H1 (cell line): ENCODE results near the gene PHTF2. TPM values are rescaled to one million over a fixed set of nuclear protein-coding genes. Genes with fewer than 3 reads are reported as not detected.

ENCODE experiments used
- CTCF ChIA-PET: fragments of 300-600 bp; sonication (Branson Sonifier 250); formaldehyde crosslinking; loops from one replicate; lab custom pipeline; 2021; ENCODE audit not compliant: partially characterized antibody; lab: Charles Lee
- POLR2A ChIA-PET: fragments of 300-600 bp; sonication (Branson Sonifier 250); formaldehyde crosslinking; loops from one replicate; lab custom pipeline; 2021; ENCODE audit warnings: inconsistent platforms; ENCODE audit not compliant: partially characterized antibody; lab: Charles Lee
- DNase-seq, 2 experiments: peaks; one replicate each; pipeline versions ENCODE4 v3.0.0 to v3.0.0-alpha.2; 2010 to 2022; ENCODE audit warnings: low spot score in 2 of 2, low read depth in 1 of 2, mixed read lengths in 1 of 2
- FAIRE-seq: peaks from 2 replicates; lab custom pipeline; 2011; peaks lifted over from hg19 to GRCh38; lab: Jason Lieb, UNC
- H2AFZ ChIP-seq: 2 replicates; pipeline ENCODE4 v1.8.1; 2012; ENCODE audit warnings: low read length, inconsistent platforms
- H2AK5ac ChIP-seq: 2 replicates; pipeline ENCODE4 v1.6.1; 2013; ENCODE audit warnings: low read depth, low read length
- H2BK120ac ChIP-seq: replicated peaks from 2 replicates; pipeline ENCODE3; 2013; ENCODE audit warnings: low read depth, low read length, inconsistent platforms
- H2BK12ac ChIP-seq: 2 replicates; pipeline ENCODE4 v1.6.1; 2013; ENCODE audit warnings: low read depth, low read length
- H2BK15ac ChIP-seq: 2 replicates; pipeline ENCODE4 v1.6.1; 2013; ENCODE audit warnings: low read length
- H2BK20ac ChIP-seq: 2 replicates; pipeline ENCODE4 v1.6.1; 2013; ENCODE audit warnings: low read length
- H2BK5ac ChIP-seq: 2 replicates; pipeline ENCODE4 v1.6.1; 2013; ENCODE audit warnings: low read depth, low read length
- H3K14ac ChIP-seq: 2 replicates; pipeline ENCODE4 v1.6.1; 2013; ENCODE audit warnings: inconsistent platforms; ENCODE audit not compliant: insufficient read length
- H3K18ac ChIP-seq: 2 replicates; pipeline ENCODE4 v1.6.1; 2013; ENCODE audit warnings: low read length; ENCODE audit errors: extremely low read depth
- H3K23ac ChIP-seq: 2 replicates; pipeline ENCODE4 v1.6.1; 2013; ENCODE audit warnings: inconsistent platforms; ENCODE audit not compliant: insufficient read length
- H3K23me2 ChIP-seq: 2 replicates; pipeline ENCODE4 v1.6.1; 2013; ENCODE audit warnings: low read depth, low read length
- H3K27ac ChIP-seq: 2 replicates; pipeline ENCODE4 v1.6.1; 2011; ENCODE audit warnings: low read depth, low read length, inconsistent platforms
- H3K27me3 ChIP-seq, 4 experiments: replicated peaks in 1 of 4; 1 replicate in 1 of 4; 2 replicates in 3 of 4; pipeline versions ENCODE4 v1.6.1 to v1.8.1; 2011 to 2013; ENCODE audit warnings: low read length in 3 of 4, mild to moderate bottlenecking in 3 of 4, inconsistent platforms in 2 of 4, mixed read lengths in 2 of 4, moderate library complexity in 1 of 4; ENCODE audit not compliant: control insufficient read depth in 3 of 4, insufficient read depth in 3 of 4; ENCODE audit errors: extremely low read depth in 1 of 4
- H3K36me3 ChIP-seq, 4 experiments: 2 replicates each; pipeline versions ENCODE4 v1.6.1 to v1.8.1; 2011 to 2013; ENCODE audit warnings: mild to moderate bottlenecking in 4 of 4, low read length in 3 of 4, moderate library complexity in 2 of 4, control low read depth in 1 of 4, inconsistent platforms in 1 of 4; ENCODE audit not compliant: insufficient read depth in 4 of 4, control insufficient read depth in 2 of 4
- H3K4ac ChIP-seq: replicated peaks from 2 replicates; pipeline ENCODE3; 2013; ENCODE audit warnings: low read length, low read depth, mixed read lengths, inconsistent platforms; ENCODE audit not compliant: insufficient read length
- H3K4me1 ChIP-seq, 4 experiments: replicated peaks in 1 of 4; 1 replicate in 1 of 4; 2 replicates in 3 of 4; pipeline versions ENCODE4 v1.6.1 to v1.8.1; 2011 to 2013; ENCODE audit warnings: low read length in 3 of 4, inconsistent platforms in 2 of 4, mixed read lengths in 1 of 4; ENCODE audit not compliant: insufficient read depth in 4 of 4, control insufficient read depth in 3 of 4
- H3K4me2 ChIP-seq, 2 experiments: 2 replicates each; pipeline versions ENCODE4 v1.6.1 to v1.8.1; 2011 to 2013; ENCODE audit warnings: low read depth in 2 of 2, low read length in 2 of 2, control low read depth in 1 of 2, inconsistent platforms in 1 of 2, mild to moderate bottlenecking in 1 of 2; ENCODE audit not compliant: insufficient read depth in 1 of 2
- H3K4me3 ChIP-seq, 4 experiments: fragments of 200-600, 300-600 bp in 1 of 4; sonication (generic), shearing (Covaris generic), sonication (Bioruptor Twin) in 1 of 4; 2 replicates each; pipeline versions ENCODE4 v1.5.1 to v1.8.1; 2011 to 2016; ENCODE audit warnings: low read length in 4 of 4, low read depth in 3 of 4, control low read depth in 2 of 4, inconsistent platforms in 2 of 4, mild to moderate bottlenecking in 2 of 4, mixed read lengths in 1 of 4, moderate library complexity in 1 of 4; ENCODE audit not compliant: insufficient read depth in 2 of 4; ENCODE audit errors: extremely low read depth in 1 of 4
- H3K56ac ChIP-seq: replicated peaks from 2 replicates; pipeline ENCODE3; 2013; ENCODE audit warnings: low read depth, mild to moderate bottlenecking, mixed read lengths, low read length, inconsistent platforms; ENCODE audit not compliant: insufficient read length
- H3K79me1 ChIP-seq: 2 replicates; pipeline ENCODE4 v1.6.1; 2013; ENCODE audit warnings: low read depth, low read length, control low read depth
- H3K79me2 ChIP-seq, 2 experiments: 2 replicates each; pipeline versions ENCODE4 v1.6.1 to v1.8.1; 2012 to 2013; ENCODE audit warnings: low read length in 2 of 2, mild to moderate bottlenecking in 2 of 2, inconsistent platforms in 1 of 2; ENCODE audit not compliant: insufficient read depth in 2 of 2, control insufficient read depth in 1 of 2
- H3K9ac ChIP-seq, 4 experiments: replicated peaks in 1 of 4; 1 replicate in 1 of 4; 2 replicates in 3 of 4; pipeline versions ENCODE4 v1.6.1 to v1.8.1; 2011 to 2013; ENCODE audit warnings: low read depth in 3 of 4, low read length in 3 of 4, control low read depth in 2 of 4, mild to moderate bottlenecking in 2 of 4, moderate library complexity in 2 of 4, inconsistent platforms in 1 of 4; ENCODE audit errors: extremely low read depth in 1 of 4
- H3K9me3 ChIP-seq, 2 experiments: 2 replicates each; pipeline versions ENCODE4 v1.6.1 to v1.8.1; 2012 to 2013; ENCODE audit warnings: mild to moderate bottlenecking in 2 of 2, moderate library complexity in 2 of 2, control low read depth in 1 of 2, inconsistent platforms in 1 of 2, low read depth in 1 of 2, low read length in 1 of 2, mixed read lengths in 1 of 2; ENCODE audit not compliant: insufficient read depth in 2 of 2
- H4K20me1 ChIP-seq, 2 experiments: replicated peaks in 1 of 2; 2 replicates each; pipeline versions ENCODE3 to v1.8.1; 2011 to 2013; ENCODE audit warnings: inconsistent platforms in 2 of 2, low read length in 2 of 2, mild to moderate bottlenecking in 1 of 2; ENCODE audit not compliant: insufficient read depth in 2 of 2, control insufficient read depth in 1 of 2
- H4K5ac ChIP-seq: 2 replicates; pipeline ENCODE4 v1.6.1; 2013; ENCODE audit warnings: low read length, low read depth, mixed read lengths, inconsistent platforms; ENCODE audit not compliant: insufficient read length
- H4K8ac ChIP-seq: 2 replicates; pipeline ENCODE4 v1.8.0; 2013; ENCODE audit warnings: mild to moderate bottlenecking, moderate library complexity, low read length, inconsistent platforms; ENCODE audit not compliant: insufficient read depth; ENCODE audit errors: extremely low read depth
- H4K91ac ChIP-seq: replicated peaks from 2 replicates; pipeline ENCODE3; 2013; ENCODE audit warnings: low read length, mixed read lengths, inconsistent platforms; ENCODE audit not compliant: insufficient read length
- CEBPB ChIP-seq: IDR thresholded peaks from 2 replicates; pipeline ENCODE4 v1.6.1; 2012; ENCODE audit warnings: low read depth, low read length
- EZH2 ChIP-seq: fragments of 200-600 bp; sonication (generic); IDR thresholded peaks from 2 replicates; pipeline ENCODE4 v1.7.1; 2012; ENCODE audit warnings: low read depth, mild to moderate bottlenecking, moderate library complexity, low read length, inconsistent platforms; ENCODE audit not compliant: severe bottlenecking
- HDAC6 ChIP-seq: IDR thresholded peaks from one replicate; pipeline ENCODE4 v1.7.1; 2012; ENCODE audit warnings: low read depth, mild to moderate bottlenecking, inconsistent platforms, low read length, moderate library complexity
- JUN ChIP-seq: IDR thresholded peaks from 2 replicates; pipeline ENCODE4 v1.6.1; 2011; ENCODE audit warnings: low read depth, mild to moderate bottlenecking, improper control_type of control experiment, low read length
- SAP30 ChIP-seq: fragments of 300-600 bp; sonication (generic); IDR thresholded peaks from 2 replicates; pipeline ENCODE4 v1.7.1; 2012; ENCODE audit warnings: low read length, moderate library complexity, mild to moderate bottlenecking, inconsistent platforms; ENCODE audit not compliant: insufficient read depth, insufficient replicate concordance
- SRF ChIP-seq: IDR thresholded peaks from 2 replicates; pipeline ENCODE4 v1.6.1; 2011; ENCODE audit warnings: mild to moderate bottlenecking, low read depth, low read length, moderate library complexity
- TBP ChIP-seq: IDR thresholded peaks from 2 replicates; pipeline ENCODE4 v1.6.1; 2011; ENCODE audit warnings: low read depth, low read length, improper control_type of control experiment
- WGBS, 2 experiments: shearing (Covaris generic) in 1 of 2; methylation state at CpG; one replicate each; pipeline versions ENCODE4 v1.1.6 to v1.1.7; 2013 to 2015; ENCODE audit warnings: low lambda C conversion rate in 2 of 2, mixed read lengths in 2 of 2, inconsistent platforms in 1 of 2, low coverage in 1 of 2, missing lambda C conversion rate in 1 of 2; ENCODE audit not compliant: insufficient replicate concordance in 2 of 2, insufficient coverage in 1 of 2, insufficient read length in 1 of 2; ENCODE audit errors: extremely low coverage in 1 of 2, missing lambda C conversion rate in 1 of 2; 5-methylcytosine and 5-hydroxymethylcytosine counted together
- polyA plus RNA-seq, 7 experiments: library from polyadenylated mRNA; depleted of rRNA in 3 of 7; stranded (reverse) in 5 of 7; unstranded in 2 of 7; fragments of >200 nt in 5 of 7; fragments of 200-250 nt in 2 of 7; gene quantifications; 1 replicate in 5 of 7; 2 replicates in 1 of 7; 4 replicates in 1 of 7; pipeline versions ENCODE4 v1.2.1 to v1.2.3, GENCODE V29; 2011 to 2013; ENCODE audit warnings: missing spikeins in 2 of 7, mixed read lengths in 2 of 7
- total RNA-seq: library from RNA; stranded (reverse); fragmentation: NEBNext Ultra II Directional; extraction: Animal tissue kit (Norgen Biotek cat#: 25700); gene quantifications from 2 replicates; pipeline ENCODE4 v1.2.1, GENCODE V29; 2021

The PHTF2 gene
- total and polyA plus RNA-seq, 2 of the 8 experiments (the other 6 are each of a cell fraction or from before 2014, with no cell fraction given), result 9.0 to 25.4 TPM

DNA sequence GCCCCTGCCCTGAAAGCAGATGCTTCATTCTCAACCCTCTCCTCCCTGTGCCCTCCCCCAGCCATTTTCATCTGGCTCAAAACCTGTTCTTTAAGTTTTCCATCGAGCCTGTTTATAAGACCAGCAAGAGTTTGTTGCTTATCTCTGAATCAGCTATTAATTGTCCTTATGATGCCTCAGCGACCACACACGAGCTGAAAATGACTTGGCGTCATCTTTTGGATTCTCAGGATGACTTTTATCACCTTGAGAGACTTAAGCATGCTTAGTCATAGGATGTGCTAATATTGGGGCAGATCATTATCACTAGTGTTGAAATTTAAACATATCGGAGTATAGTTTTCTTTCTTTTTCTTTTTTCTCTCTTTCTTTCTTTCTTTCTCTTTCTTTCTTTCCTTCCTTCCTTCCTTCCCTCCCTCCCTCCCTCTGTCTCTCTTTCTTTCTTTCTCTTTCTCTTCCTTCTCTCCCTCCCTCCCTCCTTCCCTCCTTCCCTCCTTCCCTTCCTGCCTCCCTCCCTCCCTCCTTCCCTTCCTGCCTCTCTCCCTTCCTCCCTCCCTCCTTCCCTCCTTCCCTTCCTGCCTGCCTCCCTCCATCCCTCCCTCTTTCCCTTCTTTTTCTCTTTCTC lies 184.5 kb downstream of the PHTF2 start:
- Histone ChIP-seq H3K79me2 (no peaks in the 10 kb centered on the region), H3K23me2 (no peaks in the 10 kb centered on the region), H2BK15ac (no peak overlapping the region), H2AK5ac (no peak overlapping the region), H3K27ac (no peak overlapping the region), H3K4me3 (no peak overlapping the region), H2BK20ac (no peak overlapping the region), H2AFZ (0 out of 2 replicates have a peak overlapping the region, but pooled peaks have one; percentile 11), H3K14ac (no peak overlapping the region), H3K4ac (no peak overlapping the region), H2BK12ac (no peak overlapping the region), H3K9me3 (no peaks in the 10 kb centered on the region), H4K8ac (no peak overlapping the region), H2BK120ac (no peak overlapping the region), H3K18ac (no peak overlapping the region), H3K4me2 (no peak overlapping the region), H3K9ac (no peak overlapping the region), H4K20me1 (no peaks in the 10 kb centered on the region), H4K5ac (no peak overlapping the region), H2BK5ac (no peak overlapping the region), H3K79me1 (no peaks in the 10 kb centered on the region), H3K56ac (no peak overlapping the region), H3K27me3 (no peaks in the 10 kb centered on the region), H3K23ac (no peak overlapping the region), H3K4me1 (no peaks in the 10 kb centered on the region), H4K91ac (no peak overlapping the region), H3K36me3 (no peaks in the 10 kb centered on the region)
- WGBS, 2 experiments, result 88% methylated on average over 5 of the region's 5 CpGs; no CpG with 5 or more reads in 1 of the 2 experiments
- ChIA-PET POLR2A (no interaction called here), CTCF (interaction anchor here (0.9 to 2.9 kb wide), 3 partner anchors 7 to 42 kb away, joined by 3 to 13 read pairs (median 3); no protein-coding TSS in a partner anchor)
- no peak for TF ChIP-seq HDAC6
- no peak for TF ChIP-seq TBP
- no peak for TF ChIP-seq SAP30
- no peak for TF ChIP-seq EZH2
- no peak for TF ChIP-seq CEBPB
- TF ChIP-seq SRF, result no peak
- no peak for TF ChIP-seq JUN
- FAIRE-seq, result no peak
- no peak for DNase-seq
